Suprapubic skin (tissue), 4 donors: Measurements from ENCODE around the gene EHD4.

Experiments
- POLR2A ChIP-seq, 2 donors: fragments of 450-650 bp; IDR thresholded peaks; one replicate each; pipeline ENCODE4 v1.6.1; 2017; ENCODE audit warnings: antibody characterized with exemption in 2 of 2, mild to moderate bottlenecking in 2 of 2, moderate library complexity in 2 of 2
- POLR2AphosphoS5 ChIP-seq, 3 donors: sonication (generic); formaldehyde crosslinking; IDR thresholded peaks; one replicate each; pipeline ENCODE4 v1.6.1; 2017; ENCODE audit warnings: antibody characterized with exemption in 3 of 3
- TF ChIP-seq, protein P1 (sequence below), 2 donors: fragments of 200-600 bp in 1 of 2; fragments of 450-650 bp in 1 of 2; sonication (generic) in 1 of 2; IDR thresholded peaks; one replicate each; pipeline ENCODE4 v1.5.1; 2016 to 2019; ENCODE audit warnings: antibody characterized with exemption in 2 of 2, mild to moderate bottlenecking in 1 of 2, moderate library complexity in 1 of 2

DNA sequence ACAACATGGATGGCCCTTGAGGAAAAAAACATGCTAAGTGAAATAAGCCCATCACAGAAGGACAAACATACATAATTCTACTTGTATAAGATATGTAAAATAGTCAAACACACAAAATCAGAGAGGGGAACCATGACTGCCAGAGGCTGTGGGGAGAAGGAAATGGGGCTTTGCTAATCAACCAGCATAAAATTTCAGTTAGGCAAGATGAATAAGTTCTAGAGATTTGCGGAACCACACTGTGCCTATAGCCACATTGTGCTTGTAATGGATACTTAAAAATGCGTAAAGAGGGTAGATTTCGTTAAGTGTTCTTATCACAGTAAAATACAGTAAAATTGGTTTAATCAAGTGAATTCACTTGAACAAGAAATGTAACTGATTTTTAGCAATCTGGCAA, 44.8 kb downstream of the EHD4 start:
- TF ChIP-seq, protein P1, sequence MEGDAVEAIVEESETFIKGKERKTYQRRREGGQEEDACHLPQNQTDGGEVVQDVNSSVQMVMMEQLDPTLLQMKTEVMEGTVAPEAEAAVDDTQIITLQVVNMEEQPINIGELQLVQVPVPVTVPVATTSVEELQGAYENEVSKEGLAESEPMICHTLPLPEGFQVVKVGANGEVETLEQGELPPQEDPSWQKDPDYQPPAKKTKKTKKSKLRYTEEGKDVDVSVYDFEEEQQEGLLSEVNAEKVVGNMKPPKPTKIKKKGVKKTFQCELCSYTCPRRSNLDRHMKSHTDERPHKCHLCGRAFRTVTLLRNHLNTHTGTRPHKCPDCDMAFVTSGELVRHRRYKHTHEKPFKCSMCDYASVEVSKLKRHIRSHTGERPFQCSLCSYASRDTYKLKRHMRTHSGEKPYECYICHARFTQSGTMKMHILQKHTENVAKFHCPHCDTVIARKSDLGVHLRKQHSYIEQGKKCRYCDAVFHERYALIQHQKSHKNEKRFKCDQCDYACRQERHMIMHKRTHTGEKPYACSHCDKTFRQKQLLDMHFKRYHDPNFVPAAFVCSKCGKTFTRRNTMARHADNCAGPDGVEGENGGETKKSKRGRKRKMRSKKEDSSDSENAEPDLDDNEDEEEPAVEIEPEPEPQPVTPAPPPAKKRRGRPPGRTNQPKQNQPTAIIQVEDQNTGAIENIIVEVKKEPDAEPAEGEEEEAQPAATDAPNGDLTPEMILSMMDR (IDR thresholded peaks at IDR 0.05) = no peak
- TF ChIP-seq POLR2A (IDR thresholded peaks at IDR 0.05) (no peak), POLR2AphosphoS5 (IDR thresholded peaks at IDR 0.05) (no peak)
